GM12864 (cell line): ENCODE results near the gene HTT.
"Not testable (repeated sequence)": the region's sequence is repeated elsewhere in the genome, so short reads cannot be mapped to it uniquely, and the experiment has no call there.

ENCODE experiments used
- DNase-seq: peaks from one replicate; pipeline ENCODE4 v3.0.0-alpha.2; 2011; ENCODE audit warnings: low read depth
- H3K4me3 ChIP-seq: 2 replicates; pipeline ENCODE4 v1.5.1; 2011; ENCODE audit warnings: mild to moderate bottlenecking, low read depth, low read length, control low read depth
- TF ChIP-seq, protein P1 (sequence below): IDR thresholded peaks from 2 replicates; pipeline ENCODE4 v1.5.1; 2011; ENCODE audit warnings: low read depth, mild to moderate bottlenecking, moderate library complexity, low read length, control low read depth, inconsistent platforms; ENCODE audit errors: missing control alignments

Gene HTT

DNA sequence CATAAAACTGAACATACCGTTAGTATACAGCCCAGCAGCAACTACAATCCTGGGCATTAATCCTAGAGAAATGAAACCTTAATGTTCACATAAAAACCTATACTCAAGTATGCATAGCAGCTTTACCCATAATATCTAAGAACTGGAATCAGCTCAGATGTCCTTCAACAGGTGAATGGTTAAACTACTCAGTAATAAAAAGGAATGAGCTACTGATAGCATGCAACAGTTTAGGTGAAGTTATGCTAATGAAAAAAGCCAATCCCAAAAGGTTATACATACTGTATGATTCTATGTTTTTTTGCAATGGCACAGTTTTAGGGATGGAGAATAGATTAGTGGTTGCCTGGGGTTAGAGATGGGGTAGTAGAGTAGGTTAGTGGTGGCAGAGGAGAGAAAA is 9.3 kb downstream of the HTT start:
- TF ChIP-seq, protein P1, sequence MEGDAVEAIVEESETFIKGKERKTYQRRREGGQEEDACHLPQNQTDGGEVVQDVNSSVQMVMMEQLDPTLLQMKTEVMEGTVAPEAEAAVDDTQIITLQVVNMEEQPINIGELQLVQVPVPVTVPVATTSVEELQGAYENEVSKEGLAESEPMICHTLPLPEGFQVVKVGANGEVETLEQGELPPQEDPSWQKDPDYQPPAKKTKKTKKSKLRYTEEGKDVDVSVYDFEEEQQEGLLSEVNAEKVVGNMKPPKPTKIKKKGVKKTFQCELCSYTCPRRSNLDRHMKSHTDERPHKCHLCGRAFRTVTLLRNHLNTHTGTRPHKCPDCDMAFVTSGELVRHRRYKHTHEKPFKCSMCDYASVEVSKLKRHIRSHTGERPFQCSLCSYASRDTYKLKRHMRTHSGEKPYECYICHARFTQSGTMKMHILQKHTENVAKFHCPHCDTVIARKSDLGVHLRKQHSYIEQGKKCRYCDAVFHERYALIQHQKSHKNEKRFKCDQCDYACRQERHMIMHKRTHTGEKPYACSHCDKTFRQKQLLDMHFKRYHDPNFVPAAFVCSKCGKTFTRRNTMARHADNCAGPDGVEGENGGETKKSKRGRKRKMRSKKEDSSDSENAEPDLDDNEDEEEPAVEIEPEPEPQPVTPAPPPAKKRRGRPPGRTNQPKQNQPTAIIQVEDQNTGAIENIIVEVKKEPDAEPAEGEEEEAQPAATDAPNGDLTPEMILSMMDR, result no peak

DNA sequence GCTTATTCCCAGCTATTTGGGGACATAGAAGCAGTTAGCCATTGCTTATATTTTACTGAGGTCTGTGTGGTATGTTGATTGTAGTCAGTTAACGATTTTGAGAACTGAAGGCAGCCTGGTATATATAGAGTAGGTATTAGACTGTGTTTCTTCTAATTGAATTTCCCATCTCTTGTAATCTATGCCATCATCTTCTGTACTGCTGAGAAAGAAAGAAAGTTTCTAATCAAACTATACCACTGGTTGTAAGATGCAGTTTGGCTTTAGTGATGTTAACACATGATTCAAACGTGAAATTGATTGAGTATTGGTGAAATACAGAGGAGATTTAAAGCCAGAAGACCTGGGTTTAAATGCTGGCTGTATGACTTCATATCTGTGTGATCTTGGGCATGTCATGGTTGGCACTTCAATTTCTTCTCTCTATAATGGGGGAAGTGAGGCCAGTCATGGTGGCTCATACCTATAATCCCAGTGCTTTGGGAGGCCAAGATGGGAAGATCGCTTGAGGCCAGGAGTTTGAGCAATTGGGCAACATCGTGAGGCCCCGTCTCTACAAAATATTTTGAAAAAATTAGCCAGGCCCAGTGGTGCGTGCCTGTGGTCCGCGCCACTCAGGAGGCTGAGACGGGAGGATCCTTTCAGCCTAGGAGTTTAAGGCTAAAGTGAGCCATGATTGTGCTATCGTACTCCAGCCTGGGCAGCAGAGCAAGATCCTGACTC is 11.6 kb downstream of the HTT start:
- no peak overlapping the region; the same call in 1 of the 2 replicates for H3K4me3 ChIP-seq
- TF ChIP-seq, protein P1, result no peak
- DNase-seq, result no peak

More for the DNA sequence above, 9.3 kb downstream of the HTT start:
- DNase-seq, result no peak
- no peak overlapping the region for H3K4me3 ChIP-seq

DNA sequence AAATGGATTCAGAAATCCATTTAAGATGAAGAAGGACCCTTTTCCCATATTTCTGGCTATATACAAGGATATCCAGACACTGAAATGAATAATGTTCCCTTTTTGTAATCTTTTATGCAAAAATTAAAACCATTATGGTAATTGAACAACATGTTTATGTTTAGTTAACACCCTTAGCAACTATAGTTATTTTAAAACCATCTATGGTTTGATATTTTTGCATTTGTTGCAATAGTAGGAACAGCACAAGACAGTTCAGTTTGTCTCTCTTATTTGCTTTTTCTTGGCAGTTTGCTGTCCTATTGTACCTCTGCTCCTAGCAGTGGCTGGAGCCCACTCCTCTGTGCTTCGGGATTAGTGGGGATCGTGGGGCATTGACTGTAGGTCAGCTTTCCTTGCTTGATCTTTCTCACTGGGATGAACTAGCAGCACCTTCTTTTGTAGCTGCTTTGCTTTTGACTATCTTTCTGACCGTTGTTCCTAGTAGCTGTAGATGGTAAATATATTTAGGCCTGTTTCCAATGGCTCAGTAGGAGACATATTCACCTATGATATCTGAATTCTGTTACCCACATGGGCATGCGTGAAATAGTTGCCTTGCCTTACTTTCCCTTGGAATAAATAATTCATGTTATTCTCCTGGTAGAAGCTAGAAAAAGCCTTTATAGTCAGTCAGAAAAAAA is 12.8 kb downstream of the HTT start:
- TF ChIP-seq, protein P1, result no peak
- DNase-seq, result no peak
- H3K4me3 ChIP-seq, result no peak overlapping the region

DNA sequence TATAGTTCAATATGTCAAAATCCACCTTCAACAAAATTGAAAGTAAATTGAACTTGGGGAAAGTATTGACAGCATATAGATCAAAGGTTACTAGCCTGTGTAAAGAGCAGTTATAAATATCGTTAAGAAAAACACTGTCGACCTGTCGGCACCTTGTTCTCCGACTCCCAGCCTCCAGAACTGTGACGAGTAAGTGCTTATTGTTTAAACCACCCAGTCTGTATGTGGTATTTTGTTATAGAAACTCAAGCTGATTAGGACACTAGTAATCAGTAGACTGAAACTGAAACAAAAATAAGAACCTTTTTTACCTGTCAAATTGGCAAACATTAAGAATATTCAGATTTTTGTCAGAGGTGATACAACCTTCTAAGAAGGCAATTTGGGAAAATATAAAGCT is 17.0 kb downstream of the HTT start:
- no peak overlapping the region for H3K4me3 ChIP-seq
- DNase-seq, result no peak
- TF ChIP-seq, protein P1, result no peak

DNA sequence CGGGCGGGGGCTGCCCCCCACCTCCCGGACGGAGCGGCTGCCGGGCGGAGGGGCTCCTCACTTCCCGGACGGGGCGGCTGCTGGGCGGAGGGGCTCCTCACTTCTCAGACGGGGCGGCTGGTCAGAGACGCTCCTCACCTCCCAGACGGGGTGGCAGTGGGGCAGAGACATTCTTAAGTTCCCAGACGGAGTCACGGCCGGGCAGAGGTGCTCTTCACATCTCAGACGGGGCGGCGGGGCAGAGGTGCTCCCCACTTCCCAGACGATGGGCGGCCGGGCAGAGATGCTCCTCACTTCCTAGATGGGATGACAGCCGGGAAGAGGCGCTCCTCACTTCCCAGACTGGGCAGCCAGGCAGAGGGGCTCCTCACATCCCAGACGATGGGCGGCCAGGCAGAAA is 20.2 kb downstream of the HTT start:
- not testable (repeated sequence) for DNase-seq, H3K4me3 ChIP-seq

- no peak for DNase-seq
- TF ChIP-seq, protein P1, result no peak
- H3K4me3 ChIP-seq, result no peak overlapping the region
Measured at GRCh38 chr4:3096202-3096601, 21.7 kb downstream of the HTT start.

GRCh38 chr4:3098346-3098745 is 23.9 kb downstream of the HTT start:
- TF ChIP-seq, protein P1, result no peak
- H3K4me3 ChIP-seq, result no peak overlapping the region
- no peak for DNase-seq
